NCI-H2081 treated with DMSO at 0.1 percent for 48 hours (cell line): Measurements from ENCODE around the gene ST8SIA5.

Experiments
- DNase-seq: peaks from one replicate; lab custom pipeline; 2025; lab: John Stamatoyannopoulos, UW

Gene ST8SIA5

DNA sequence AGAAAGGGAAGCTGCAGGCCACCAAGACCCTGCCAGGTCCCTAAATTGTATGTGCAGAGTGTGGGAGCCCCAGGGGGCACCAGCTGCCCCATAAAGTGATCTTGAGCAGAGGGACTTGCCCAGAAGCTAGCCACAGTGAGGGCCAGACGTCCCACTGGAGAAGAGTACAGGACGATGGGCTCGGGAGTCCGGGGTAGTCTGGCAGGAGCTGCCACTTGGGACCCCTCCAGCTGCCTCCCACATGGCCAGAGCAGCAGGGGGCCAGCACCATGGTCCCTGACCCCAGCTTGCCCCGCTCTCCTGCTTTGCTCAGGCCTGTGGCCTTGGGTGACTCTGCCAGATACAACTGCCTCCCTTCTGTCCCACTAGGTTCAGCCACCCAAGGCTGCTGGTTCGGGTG lies 88.2 kb downstream of the ST8SIA5 start:
- no peak for DNase-seq

DNA sequence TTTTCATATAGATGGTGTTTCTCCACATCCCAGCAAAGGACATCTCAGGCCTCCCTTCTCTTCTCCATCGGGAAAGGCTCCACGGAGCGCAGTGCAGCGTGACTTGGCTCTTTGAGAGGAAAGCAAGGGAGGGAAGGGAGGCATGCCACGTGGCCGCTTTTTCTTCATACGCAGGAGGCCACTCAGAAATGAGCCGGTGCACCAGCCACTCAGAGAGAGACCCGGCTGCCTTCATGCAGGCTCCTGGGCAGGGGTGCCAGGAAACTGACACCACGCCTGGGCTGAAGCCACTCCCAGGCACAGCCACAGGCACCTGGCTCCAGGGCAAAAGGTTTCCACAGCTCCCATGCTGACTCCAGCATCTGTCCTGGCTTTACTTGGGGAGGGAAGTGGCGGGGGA lies 88.7 kb downstream of the ST8SIA5 start:
- no peak for DNase-seq

DNA sequence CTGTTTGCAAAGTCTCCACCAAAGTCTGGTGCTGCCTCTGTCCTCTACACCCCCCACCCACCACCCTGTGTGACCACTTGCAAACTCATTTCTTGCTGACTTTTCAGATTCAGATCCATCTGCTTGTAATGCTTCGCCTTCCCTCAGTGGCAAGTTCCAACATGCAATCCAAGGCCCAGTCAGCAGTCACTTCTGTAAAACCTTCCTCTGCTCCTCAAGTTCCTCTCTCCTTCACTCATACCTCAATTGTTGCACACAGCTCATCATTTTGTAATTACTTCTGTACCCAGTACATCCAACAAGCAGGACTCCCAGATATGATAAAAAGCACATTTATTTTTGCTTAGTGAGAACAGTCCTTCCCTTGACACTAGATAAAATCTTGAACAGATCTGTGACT lies 93.3 kb downstream of the ST8SIA5 start:
- no peak for DNase-seq

DNA sequence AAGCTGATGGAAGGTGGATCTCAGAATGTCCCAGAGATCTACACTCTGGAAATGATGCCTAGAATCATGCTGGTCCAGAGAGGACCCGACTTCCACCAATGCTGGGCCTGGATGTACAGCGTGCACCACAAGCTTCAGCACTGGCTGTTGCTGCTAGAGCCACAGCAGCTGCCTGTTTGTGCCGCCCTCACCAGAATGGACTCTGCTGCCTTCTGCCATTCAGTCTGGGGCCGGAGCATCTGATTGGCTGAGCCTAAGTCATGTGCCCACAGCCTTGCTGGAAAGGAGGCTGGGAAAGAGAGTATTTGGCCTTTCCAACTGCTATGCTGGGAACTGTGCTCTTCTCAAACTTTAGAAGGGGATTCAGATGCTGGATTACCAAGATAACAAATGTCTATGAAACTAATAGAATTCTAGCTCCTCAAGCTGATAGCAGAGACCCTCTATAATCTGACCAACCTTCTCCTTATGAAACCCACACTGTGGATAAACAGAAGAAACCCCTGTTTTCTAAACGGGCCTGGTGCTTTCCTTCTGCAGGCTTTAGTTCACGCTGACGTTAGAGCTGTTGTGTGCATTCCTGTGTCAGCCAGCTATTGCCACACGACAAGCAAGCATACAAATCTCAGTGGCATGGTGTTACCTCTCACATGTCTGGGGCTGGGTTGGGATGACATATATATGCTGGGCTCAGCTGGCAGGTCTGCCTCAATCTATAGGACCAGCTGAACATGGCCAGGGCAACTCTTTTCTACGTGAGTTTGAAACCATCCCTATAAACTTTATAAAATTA lies 95.7 kb downstream of the ST8SIA5 start:
- DNase-seq = no peak

DNA sequence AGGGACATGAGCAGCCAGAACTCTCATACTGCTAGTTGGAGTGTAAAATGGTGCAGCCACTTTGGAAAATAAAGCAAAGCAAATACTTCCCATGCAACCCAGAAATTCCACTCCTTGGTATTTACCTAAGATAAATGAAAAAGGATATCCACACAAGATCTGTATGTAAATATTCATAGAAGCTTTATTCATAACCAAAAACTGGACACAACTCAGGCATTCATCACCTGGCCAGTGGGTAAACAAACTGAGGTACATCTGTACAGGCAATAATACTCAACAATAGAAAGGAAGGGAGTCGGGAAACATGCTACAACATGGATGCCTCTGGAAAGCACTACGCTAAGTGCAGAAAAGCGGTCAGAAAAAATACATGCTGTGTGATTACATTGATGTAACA lies 97.4 kb downstream of the ST8SIA5 start:
- no peak for DNase-seq

DNA sequence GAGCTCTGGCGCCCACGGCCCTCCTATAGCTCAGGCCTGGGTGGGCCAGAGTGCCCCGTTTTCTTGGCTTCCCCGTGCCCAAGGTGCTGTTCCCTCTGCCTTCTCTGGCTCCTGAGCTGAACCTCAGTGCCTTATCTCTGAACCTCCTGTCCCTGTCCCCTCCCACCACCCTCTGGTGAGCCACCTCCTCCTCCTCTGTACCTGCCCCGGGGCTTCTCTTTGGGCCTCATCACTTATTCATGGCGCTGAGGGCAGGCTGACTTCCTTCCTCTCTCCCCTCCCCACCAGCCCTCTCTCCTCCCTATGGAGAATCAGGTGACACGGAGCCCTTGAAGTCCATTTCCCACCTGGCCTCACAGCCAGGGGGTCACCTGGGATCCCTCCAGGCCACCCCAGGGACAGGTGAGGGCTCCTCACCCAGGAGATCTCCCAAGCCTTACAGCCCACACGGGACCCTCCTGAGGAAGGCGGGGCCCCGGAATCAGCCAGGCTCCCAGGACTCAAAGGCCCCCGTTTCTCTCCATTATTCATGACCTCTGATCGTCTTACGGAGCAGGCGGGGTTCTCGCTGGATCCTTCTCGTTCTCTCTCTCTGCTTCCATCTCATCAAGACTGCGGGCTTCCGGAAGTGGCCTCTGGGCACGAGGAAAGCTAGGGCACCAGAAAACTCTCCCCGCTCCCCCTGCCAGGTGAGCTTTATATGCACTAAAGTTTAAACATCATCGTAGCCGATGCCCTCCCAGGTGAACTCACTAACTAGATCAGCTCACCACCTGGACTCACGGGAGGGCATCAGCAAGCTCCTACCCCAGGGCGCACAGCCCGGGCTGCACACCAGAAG lies 99.5 kb downstream of the ST8SIA5 start, which contains the start of gene LOXHD1:
Gene LOXHD1, minus strand, starts transcription at position 106 of the 841 bp plus-strand sequence. CDS start 187 bp downstream, outside the sequence.
- no peak for DNase-seq

DNA sequence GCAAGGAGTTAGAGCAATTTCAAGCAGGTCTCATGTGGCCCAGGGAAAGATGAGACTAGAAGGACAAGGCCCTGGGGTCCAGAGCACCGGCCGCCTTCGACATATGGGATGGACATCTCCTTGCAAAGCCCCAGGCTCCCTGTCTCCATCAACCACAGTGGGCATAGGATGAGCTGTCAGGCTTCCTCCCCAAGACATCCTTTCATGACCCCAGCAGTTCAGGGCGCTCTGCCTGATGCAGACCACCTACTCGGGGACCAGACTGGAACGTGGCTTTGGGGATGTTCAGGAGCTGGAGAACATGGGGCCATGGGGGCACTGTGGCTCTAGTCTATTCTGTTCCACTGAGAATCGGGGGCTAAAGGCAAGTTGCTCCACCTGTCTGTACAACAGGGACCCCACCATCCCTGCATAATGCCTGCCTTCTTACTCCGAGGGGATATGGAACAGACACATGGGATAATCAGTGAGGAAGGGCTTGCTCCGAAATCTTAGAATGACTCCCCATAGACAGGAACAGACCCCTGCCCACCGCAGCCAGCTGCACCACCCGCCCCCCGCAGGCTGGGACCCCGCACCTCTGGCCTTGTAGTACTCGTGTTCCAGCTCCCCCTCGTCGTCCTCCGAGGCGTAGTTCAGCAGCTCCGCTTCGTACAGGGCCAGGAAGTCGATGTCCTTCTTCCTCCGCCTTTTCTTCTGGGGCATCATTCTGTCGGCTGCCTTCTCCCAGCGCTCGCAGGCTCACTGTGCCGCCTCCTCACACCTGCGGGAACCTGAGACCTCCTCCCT lies 100.3 kb downstream of the ST8SIA5 start:
- DNase-seq = no peak

DNA sequence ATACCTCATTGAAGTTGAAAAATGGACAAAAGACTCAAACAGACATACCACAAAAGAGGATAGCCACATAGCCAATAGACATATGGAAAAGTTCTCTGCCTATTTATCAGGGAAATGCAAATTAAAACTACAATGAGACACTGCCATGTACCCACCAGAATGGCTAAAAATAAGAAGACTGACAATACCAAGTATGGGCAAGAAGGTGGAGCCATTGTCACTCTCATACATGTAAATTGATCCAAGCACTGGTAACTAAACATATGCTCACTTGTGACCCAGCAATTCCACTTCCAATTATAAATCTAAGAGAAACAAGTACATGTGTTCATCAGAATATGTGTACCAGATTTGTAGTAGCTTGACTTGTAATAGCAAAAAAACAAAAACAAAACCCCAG lies 104.5 kb downstream of the ST8SIA5 start:
- DNase-seq = no peak

DNA sequence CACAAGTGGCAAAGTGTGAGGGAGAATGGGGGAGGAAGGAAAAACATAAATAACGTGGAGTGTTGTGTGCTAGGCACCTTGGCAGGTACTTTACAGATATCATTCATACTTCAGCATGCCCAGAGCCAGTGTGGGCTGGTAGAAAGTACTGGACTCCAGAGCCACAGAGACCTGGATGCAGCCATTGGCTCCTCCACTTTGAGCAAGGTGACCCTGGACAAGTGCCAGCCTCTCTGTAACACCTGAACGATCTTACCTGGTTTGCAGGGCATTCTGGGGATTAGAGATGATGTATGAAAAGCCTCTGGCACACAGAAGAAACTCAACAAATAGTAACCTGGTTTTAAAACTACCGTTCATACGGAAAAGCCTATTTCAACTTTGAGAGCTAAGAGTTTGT lies 106.2 kb downstream of the ST8SIA5 start:
- no peak for DNase-seq

DNA sequence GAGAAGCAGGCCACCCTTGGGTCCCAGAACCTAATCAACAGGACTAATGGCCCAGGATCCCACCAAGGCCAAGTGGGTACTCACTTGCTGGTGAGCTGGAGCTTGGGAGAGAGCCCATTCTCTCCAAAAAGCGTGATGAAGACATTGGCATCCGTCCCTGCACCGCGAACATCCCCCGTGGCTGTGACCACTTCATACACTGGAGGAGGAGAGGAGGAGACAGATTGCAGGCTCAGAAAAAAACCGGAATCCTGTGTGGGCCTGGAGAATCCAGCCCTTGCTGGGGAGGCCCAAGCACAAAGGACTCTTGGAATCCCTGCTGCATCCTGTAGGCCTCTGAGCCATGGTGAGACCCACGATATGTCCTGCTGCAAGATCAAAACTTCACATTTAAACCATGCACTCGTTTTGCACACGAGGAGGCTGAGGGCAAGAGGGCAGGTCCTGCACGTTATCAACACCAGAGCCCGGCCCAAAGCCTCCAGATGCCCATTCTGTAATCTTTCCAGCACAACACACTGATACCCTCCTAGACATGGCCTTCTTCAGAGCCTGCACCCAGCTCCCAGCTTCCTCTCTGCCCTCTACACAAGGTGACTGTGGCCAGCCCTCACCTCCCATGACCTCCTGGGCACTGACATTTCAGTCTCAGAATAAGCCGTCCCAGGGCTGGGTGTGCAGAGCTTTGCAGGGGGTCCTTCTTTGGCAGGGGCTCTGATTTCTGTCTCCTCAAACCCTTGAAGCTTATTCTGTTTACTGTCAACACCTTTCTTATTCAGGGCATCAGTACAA lies 107.6 kb downstream of the ST8SIA5 start:
- DNase-seq = no peak

DNA sequence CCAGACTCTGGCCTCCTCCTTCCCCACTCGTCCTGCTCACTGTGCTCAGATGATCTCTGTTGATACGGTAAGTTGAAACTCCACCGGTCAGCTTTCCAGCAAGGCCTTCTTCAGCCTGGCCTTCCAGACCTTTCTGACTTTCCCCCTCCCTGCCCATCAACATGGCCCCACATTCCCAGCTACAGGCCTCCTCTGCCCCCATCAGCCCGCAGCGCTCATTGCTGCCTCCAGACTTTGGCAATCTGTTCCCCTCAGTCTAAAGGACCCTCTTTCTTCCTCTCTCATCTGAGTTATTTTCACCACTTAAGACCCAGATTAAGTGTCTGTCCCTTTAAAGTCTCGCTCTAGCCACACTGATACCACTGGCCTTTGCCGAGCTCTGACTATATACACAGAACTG lies 110.4 kb downstream of the ST8SIA5 start:
- DNase-seq = no peak

DNA sequence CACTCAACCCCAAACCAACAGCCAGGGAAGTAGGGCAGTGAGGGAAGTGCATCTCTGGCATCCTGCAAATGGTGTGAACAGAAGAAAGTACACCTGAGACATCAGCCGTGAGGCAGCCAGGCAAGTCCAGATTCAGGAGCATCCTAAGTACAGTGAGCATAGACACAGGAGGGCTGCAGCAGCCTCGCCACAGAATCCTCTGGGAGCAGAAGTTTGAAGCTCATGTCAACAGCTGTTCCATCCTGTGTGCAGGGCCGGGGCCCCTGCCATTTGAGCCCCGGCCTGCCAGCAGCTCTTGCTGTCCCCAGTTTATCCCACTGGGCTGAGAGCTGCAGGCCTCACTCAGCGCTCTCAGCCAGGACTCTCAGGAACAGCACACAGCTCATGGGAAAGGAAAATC lies 114.3 kb downstream of the ST8SIA5 start:
- no peak for DNase-seq

DNA sequence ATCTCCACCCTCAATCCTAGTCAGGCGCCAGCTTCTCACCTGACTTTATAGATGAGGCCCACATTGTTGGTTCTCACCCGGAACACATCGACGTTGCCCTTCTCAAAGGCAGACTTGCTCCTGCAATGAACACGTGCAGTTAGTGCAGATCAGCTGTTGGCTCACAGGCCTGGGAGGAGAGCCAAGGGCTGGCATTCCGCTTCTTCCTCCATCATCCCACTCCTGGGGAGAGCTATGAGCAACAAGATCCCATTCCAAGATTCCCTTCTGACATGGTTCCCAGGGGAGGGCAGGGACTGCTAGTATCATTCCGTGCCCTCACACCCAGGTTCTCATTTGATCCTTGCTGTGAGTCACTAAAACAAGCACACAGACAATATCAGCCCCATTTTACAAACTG lies 114.9 kb downstream of the ST8SIA5 start:
- DNase-seq = no peak

DNA sequence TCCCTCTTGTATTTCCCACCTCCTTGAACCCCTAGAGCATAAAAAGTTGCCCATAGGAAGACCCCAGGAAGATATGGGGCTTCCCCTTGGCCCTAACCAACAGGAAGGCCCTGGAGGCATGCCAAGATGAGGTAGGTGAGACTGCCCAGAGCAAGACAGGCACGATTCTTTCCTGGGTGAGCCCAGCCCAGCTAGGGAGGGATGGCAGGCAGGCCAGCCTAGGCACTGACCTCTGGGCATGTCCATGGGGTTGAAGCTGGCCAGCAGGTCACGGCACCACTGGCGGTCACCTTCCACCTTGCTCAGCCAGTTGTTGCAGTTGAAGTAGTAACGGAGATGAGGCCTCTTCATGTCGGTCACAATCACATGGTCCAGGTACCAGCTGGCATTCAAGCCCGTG lies 117.5 kb downstream of the ST8SIA5 start:
- DNase-seq = no peak

DNA sequence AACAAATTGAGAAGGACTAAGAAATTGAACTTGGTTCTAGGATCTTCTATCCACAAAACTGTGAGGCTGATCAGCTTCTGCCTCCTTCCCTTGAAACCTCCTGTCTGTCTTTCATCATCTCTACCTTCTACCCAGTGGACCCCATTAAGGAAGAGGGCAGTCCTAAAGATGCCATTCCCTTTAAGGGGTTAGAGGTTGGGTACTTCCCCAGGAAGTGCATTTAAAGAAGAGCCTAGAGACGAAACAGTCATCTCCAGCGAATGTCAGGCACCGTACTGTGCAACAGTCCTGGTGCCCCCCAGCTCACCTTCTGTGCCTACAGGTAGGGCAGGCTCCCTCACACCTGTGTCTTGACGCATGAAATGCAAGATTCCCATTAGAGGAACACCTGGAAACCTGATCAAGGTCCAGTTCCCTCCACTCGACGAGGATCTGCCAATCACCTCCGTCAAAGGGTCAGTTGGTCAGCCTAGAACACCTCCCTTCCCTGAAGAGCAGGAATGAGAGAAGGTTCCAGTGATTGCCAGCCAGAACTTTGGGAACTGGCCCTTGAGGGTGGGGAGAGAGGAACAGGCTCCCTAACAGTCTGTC lies 120.7 kb downstream of the ST8SIA5 start:
- DNase-seq = no peak

DNA sequence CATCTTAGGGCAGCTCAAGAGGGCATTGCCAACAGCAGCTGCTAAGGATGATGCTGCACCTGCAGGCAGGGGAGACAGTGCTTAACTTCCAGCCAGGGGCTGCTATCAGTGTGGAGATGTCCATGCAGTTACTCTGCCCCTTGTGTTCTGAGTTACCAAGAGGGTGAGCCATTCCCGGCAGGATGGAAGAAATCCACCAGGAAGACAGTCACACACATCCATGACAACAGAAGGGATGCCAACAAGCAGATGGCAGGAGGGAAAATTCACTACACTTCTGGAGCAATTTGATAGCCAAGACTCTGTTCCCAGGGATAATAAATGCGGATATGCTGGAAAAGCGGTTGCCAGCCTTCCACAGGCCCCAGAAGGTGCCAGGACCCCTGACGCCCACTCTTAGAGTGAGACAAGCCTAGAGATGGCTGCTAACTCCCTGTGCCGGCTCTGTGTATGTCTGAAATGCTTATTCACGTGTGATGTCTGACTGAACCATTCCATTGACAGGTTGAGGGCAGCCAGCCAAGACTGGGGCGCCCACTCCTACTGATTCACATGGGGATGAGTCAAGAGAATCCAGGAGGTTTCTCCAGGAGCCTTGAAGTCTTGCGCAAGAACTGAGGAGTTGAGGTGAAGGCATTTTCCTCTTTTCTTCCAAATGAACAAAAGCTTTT lies 124.3 kb downstream of the ST8SIA5 start:
- no peak for DNase-seq

DNA sequence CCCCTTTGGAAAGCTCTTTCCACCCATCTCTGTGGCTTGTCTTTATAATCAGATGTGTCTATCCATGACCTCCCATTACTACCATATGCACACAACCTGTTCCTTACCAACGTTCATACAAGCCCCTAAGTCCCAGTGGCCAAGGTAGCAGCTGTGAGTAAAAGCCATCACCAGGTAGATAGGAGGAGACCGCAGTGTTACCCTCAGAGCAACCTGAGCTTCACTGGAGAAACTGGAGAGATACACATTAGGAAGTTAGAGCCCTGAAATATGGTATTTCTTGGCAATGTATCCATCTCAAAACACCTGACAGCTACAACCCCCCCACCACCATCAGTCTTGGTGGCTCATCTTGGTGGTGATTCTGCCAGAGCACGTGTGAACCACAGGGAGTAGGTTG lies 125.9 kb downstream of the ST8SIA5 start:
- no peak for DNase-seq

DNA sequence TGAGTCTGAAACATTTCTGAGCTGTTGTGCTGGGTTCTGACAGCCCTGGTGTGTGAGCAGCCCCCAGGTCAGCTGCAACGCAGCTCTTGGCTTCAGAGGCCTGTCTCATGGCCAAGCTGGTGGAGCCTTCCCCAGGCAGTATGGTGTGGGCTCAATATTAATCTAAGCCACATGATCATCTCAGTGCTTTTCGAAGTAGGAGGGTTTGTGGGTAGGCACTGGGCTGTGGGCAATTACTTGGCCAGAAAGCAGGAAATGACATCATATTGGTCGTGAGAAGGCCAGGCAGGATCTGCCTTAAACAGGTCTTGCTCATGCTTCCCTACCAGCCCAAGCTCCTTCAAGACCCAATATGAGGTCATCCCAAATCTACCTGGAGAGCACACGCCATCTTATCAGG lies 126.7 kb downstream of the ST8SIA5 start:
- no peak for DNase-seq

DNA sequence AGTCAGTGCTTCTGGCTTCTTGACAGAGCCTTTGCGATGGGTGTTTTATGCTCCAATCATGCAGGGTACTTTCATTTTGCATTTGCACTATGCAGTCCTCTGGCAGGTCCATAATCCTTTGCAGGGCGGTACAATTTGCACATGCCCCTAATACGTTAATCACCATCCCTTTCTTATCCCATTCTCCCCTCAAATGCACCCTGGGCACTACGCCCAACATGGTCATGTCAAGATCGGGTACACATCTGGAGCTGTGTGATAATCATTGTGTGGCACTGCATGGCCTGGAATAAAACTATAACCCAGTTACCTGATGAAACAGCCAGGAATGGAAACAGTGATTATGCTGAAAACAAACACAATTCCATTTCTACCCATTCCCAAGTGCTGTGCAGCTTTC lies 127.5 kb downstream of the ST8SIA5 start:
- no peak for DNase-seq

DNA sequence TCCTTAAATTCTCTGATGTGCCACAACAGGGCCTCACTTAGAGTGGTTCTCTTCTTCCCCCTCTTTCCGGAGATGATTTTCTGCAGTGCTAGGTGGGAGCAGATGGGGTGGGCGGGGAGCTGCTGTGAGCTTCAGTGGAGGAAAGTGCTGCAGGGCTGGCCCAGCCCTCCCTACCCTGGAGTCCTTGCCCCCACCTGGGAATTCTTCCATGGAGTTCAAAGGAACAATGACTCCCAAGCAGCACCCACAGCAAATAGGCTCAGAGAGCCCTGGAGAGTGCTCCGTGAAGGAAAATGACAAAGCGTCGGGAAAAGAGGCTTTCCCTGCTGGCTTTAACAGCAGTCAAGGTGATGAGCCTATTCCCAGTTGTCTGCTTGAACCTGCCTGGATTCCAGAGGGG lies 128.6 kb downstream of the ST8SIA5 start:
- DNase-seq = no peak

DNA sequence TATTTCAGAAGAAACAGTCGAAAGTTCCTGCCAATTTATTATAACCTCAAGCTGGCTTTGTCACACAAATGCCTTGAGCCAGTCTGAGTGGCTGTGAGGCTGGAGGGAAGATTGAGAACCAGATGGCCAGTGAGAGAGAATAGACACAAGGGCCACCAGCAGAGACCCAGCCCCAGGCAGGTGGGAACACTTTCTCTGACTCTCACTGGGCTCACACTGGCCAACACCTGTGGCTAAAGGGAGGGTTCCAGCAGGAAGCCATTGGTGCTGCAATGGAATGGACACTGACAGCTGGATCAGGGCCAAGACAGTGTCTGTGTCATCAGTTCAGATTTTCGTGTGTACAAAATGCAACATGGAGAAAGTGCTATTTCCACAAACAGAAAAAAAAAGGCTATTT lies 129.7 kb downstream of the ST8SIA5 start:
- no peak for DNase-seq
